ENCODE results near the gene ARID3C.
A peak's percentile ranks its signal among the peaks of the same experiment; 100 is the strongest.

Gene ARID3C

DNA sequence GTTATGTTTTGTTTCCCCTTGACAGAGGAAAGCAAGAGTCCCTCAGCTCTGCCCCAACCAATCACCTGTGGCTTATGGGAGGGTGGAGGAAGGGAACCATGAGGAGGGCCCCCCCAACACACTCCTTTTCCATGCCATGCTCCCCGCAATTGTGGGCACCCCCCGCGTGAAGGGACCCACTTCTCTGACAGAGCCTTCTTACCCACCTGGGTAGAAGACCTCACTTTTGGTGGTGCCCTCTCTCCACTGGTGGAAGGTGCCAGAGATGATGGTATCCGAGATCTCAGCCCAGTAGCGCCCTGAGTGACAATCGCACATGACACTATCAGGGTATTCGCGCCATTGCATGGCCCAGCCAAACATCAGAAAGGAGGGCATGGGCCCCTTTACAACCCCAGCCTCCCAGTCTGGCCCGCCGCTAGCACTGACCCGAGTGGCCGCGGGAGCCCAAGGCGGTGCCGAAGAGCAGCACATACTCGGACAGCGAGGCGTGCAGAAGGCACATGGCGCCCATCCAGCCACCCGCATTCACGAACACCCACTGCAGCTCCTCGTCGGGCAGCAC, 8.0 kb upstream of the ARID3C start:
- H3K4me3 ChIP-seq (replicated peaks in 1 of 2; ENCODE audit: low read depth in 2 of 2, low read length in 2 of 2), result peak overlapping the region; percentile 77
- TF ChIP-seq, protein P1, sequence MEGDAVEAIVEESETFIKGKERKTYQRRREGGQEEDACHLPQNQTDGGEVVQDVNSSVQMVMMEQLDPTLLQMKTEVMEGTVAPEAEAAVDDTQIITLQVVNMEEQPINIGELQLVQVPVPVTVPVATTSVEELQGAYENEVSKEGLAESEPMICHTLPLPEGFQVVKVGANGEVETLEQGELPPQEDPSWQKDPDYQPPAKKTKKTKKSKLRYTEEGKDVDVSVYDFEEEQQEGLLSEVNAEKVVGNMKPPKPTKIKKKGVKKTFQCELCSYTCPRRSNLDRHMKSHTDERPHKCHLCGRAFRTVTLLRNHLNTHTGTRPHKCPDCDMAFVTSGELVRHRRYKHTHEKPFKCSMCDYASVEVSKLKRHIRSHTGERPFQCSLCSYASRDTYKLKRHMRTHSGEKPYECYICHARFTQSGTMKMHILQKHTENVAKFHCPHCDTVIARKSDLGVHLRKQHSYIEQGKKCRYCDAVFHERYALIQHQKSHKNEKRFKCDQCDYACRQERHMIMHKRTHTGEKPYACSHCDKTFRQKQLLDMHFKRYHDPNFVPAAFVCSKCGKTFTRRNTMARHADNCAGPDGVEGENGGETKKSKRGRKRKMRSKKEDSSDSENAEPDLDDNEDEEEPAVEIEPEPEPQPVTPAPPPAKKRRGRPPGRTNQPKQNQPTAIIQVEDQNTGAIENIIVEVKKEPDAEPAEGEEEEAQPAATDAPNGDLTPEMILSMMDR (IDR thresholded peaks at IDR 0.05; ENCODE audit: low read depth, low read length), result no peak
- no peak for DNase-seq (ENCODE audit: low read depth in 2 of 2)

DNA sequence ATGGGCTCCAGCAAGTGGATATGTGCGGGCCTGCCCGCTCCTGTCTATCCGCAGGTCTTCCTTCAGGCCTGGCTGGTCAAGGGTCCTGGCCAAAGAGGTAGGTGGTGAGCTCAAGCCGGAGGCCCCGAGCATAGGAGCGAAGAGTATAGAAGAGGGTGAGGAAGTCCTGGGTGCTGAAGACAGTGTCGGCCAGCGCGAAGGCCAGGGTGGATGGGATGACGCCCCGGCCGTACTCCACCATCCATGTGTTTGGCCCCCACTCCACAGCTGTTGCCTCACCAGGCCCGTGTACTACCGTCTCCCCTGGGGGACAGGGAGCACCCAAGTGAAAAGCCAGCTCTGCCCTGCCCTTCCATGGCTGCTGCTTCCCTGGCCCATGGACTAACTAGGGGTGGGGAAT, 6.7 kb upstream of the ARID3C start:
- no peak overlapping the region for H3K4me3 ChIP-seq (replicated peaks in 1 of 2; ENCODE audit: low read depth in 2 of 2, low read length in 2 of 2)
- DNase-seq (ENCODE audit: low read depth in 2 of 2), result no peak
- TF ChIP-seq, protein P1 (IDR thresholded peaks at IDR 0.05; ENCODE audit: low read depth, low read length), result no peak

DNA sequence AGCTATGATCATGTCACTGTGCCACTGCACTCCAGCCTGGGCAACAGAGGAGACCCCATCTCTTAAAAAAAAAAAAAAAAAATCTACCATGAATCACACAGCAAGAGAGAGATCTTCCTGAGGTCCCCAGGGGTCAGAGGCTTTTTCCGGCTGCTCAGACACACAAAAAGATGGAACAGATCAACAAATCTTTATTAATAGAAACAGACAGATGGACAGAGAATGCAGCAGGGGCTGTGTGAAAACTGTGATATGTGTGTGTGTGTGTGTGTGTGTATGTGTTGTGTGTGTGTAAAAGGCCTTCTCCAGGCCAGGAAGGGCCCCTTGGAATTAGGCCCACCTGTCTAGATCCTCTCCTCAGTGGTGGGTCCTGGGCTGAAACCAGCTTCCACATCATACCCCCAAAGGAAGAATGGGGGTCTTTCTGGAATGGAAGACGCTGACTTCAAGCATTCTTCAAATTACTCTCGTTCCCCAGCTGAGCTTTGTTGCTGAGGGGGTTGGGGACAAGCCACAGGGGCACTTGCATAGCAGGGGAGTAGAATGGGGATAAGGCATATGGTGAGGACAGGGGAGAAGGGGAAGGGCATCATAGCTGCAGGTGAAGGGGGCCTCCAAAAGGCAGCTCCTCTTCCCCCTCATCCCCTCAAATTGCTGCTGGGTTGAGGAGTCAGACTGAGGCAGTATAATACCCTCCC, 5.8 kb upstream of the ARID3C start:
- H3K4me3 ChIP-seq (replicated peaks in 1 of 2; ENCODE audit: low read depth in 2 of 2, low read length in 2 of 2), result no peak overlapping the region
- DNase-seq (ENCODE audit: low read depth in 2 of 2), result no peak
- TF ChIP-seq, protein P1 (IDR thresholded peaks at IDR 0.05; ENCODE audit: low read depth, low read length), result no peak

DNA sequence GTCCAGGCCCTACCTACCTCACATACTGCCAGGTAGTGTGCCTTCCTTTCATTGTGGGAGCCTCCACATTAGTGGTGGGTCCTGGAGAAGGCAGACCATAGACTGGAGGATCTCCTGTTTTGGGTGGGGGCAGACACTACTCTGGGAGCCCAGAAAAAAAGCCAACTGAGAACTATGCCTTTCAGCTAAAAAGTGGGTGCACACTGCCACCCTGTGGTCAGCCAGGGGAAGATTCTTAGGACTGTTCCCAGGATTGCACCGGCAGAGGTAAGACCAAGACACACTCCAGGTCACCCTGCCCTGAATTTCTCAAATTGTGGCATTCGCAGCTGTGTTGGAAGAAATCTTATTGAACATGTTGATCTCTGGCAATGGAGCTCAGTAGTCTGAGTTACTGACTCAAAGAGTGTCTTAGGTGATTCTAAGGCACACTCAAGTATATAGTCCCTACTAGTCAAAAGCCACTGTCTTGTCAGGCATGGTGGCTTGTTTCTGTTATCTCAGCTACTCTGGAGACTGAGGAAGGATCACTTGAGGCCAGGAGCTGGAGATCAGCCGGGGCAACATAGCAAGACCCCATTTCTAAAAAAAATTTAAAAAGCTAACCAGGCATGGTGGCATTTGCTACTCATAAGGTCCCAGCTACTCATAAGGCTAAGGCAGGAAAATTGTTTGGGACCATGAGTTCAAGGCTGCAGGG, 5.1 kb upstream of the ARID3C start:
- no peak overlapping the region for H3K4me3 ChIP-seq (replicated peaks in 1 of 2; ENCODE audit: low read depth in 2 of 2, low read length in 2 of 2)
- TF ChIP-seq, protein P1 (IDR thresholded peaks at IDR 0.05; ENCODE audit: low read depth, low read length), result peak; percentile 82
- DNase-seq (ENCODE audit: low read depth in 2 of 2), result peak; percentile 69 to 75

DNA sequence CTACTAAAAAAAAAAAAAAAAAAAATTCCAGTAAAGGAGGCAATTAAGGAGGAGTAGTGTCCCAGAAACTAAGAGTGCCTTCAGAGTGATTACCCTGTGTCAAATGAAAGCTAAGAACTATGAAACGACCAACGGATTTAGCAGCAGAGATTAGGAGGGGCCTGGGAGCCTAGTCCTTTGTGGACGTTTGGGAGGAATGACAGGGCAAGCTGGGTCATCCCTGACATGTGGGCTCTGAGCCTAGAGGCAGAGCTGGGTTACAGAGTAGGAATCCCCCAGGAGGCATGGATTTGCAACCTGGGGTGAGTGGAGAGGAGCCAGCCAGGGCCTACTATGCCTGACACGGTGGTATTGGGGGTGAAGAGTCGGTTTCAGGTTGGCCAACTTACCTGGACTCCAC, 4.3 kb upstream of the ARID3C start:
- TF ChIP-seq, protein P1 (IDR thresholded peaks at IDR 0.05; ENCODE audit: low read depth, low read length), result no peak
- no peak overlapping the region for H3K4me3 ChIP-seq (replicated peaks in 1 of 2; ENCODE audit: low read depth in 2 of 2, low read length in 2 of 2)
- no peak for DNase-seq (ENCODE audit: low read depth in 2 of 2)

DNA sequence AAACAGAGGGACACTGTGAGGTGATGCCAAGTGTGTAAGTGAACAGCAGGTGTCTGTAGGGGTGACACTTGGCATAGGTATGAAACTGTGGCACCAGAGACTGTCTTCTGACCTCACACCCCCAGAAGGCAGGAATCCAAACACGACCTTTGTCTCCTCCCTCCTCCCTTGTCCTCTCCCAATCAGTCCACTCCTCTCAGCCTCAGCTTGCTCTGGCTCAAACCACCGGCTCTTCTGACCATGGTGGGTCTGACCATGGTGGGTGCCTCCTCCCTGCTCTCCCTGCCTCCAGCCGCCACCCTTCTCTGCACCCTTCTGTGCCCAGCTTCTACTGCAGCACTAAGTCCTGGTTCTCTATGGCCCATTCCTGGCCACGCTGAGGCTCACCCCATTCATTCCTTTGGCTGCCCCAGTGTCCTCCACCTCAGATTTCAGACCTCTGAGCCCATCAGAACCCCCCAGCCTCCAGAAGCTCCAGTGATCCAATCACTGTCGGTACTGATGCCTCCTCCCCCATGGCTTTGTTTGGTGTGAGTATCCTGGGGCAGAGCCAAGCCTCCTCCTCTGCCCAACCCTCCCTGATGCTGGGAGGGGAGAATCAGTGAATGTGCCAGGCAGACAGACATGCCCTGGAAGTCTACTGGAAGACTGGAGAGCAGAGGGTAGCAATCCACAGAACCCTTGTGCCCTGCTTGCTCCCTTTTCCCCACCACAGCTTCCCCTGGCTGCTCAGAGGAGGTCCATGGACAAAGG, 1.7 kb upstream of the ARID3C start:
- H3K4me3 ChIP-seq (replicated peaks in 1 of 2; ENCODE audit: low read depth in 2 of 2, low read length in 2 of 2), result no peak overlapping the region
- TF ChIP-seq, protein P1 (IDR thresholded peaks at IDR 0.05; ENCODE audit: low read depth, low read length), result no peak
- no peak for DNase-seq (ENCODE audit: low read depth in 2 of 2)

All from cardiac fibroblast (primary cell).